Measurements from ENCODE around the gene TEX53.
A peak's percentile ranks its signal among the peaks of the same experiment; 100 is the strongest.

The TEX53 gene

GRCh38 chr9:114678795-114679194 is 21.2 kb upstream of the TEX53 start:
- no peak for DNase-seq

GRCh38 chr9:114678130-114678529 is 20.5 kb upstream of the TEX53 start:
- no peak for DNase-seq

- no peak for DNase-seq
Observed at GRCh38 chr9:114677418-114677817, 19.8 kb upstream of the TEX53 start.

- DNase-seq, result no peak
Observed at GRCh38 chr9:114676901-114677300, 19.3 kb upstream of the TEX53 start.

GRCh38 chr9:114674798-114675540 is 17.4 kb upstream of the TEX53 start:
- DNase-seq, result no peak

- no peak for DNase-seq
Observed at GRCh38 chr9:114674076-114674797, 16.6 kb upstream of the TEX53 start.

GRCh38 chr9:114671605-114672004 is 14.0 kb upstream of the TEX53 start:
- no peak for DNase-seq

- DNase-seq, result no peak
Observed at GRCh38 chr9:114669961-114670360, 12.4 kb upstream of the TEX53 start.

- DNase-seq, result no peak
Observed at GRCh38 chr9:114668146-114668545, 10.5 kb upstream of the TEX53 start.

- DNase-seq, result no peak
Observed at GRCh38 chr9:114666851-114667250, 9.2 kb upstream of the TEX53 start.

GRCh38 chr9:114666401-114666800 is 8.8 kb upstream of the TEX53 start:
- no peak for DNase-seq

- no peak for DNase-seq
Observed at GRCh38 chr9:114664181-114664580, 6.6 kb upstream of the TEX53 start.

- peak; percentile 86 for DNase-seq
Observed at GRCh38 chr9:114662081-114662989, 4.7 kb upstream of the TEX53 start.

GRCh38 chr9:114656301-114656700 is 1.3 kb downstream of the TEX53 start:
- DNase-seq, result no peak

- DNase-seq, result no peak
Observed at GRCh38 chr9:114655689-114656088, 1.9 kb downstream of the TEX53 start.

GRCh38 chr9:114653556-114654159 is 3.9 kb downstream of the TEX53 start:
- DNase-seq, result peak; percentile 91

- DNase-seq, result no peak
Observed at GRCh38 chr9:114652776-114653555, 4.6 kb downstream of the TEX53 start.

GRCh38 chr9:114643896-114644295 is 13.7 kb downstream of the TEX53 start:
- peak; percentile 13 for DNase-seq

GRCh38 chr9:114643001-114643400 is 14.6 kb downstream of the TEX53 start:
- DNase-seq, result no peak

- DNase-seq, result no peak
Observed at GRCh38 chr9:114641967-114642366, 15.6 kb downstream of the TEX53 start.

GRCh38 chr9:114638404-114638803 is 19.2 kb downstream of the TEX53 start:
- no peak for DNase-seq

- no peak for DNase-seq
Observed at GRCh38 chr9:114634387-114634786, 23.2 kb downstream of the TEX53 start.
